ENCODE measurements around the gene SHC4. TPM values are rescaled to one million over a fixed set of nuclear protein-coding genes. Genes with fewer than 3 reads are reported as not detected.

The SHC4 gene
- total RNA-seq, 1 donor from 2014 or later, result 35.6 TPM

DNA sequence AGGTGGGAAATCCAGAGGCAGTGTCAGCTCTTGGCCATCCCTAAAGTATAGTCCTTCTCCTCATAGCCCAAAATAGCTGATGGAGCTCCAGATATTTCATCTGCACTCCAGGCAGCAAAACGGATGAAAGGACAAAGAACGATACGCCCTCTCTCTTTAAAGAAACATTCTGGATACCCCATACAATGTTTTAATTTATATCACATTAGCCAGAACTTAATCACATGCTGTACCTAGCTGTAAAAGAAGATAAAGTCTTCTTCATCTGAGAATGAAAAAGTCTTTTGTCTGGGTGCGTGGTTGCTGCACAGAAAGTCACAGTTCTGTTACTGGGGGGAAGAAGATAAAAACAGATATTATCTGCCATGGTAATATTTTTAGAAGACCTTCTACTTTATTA, 4.3 kb upstream of the SHC4 start:
- TF ChIP-seq, protein P1, sequence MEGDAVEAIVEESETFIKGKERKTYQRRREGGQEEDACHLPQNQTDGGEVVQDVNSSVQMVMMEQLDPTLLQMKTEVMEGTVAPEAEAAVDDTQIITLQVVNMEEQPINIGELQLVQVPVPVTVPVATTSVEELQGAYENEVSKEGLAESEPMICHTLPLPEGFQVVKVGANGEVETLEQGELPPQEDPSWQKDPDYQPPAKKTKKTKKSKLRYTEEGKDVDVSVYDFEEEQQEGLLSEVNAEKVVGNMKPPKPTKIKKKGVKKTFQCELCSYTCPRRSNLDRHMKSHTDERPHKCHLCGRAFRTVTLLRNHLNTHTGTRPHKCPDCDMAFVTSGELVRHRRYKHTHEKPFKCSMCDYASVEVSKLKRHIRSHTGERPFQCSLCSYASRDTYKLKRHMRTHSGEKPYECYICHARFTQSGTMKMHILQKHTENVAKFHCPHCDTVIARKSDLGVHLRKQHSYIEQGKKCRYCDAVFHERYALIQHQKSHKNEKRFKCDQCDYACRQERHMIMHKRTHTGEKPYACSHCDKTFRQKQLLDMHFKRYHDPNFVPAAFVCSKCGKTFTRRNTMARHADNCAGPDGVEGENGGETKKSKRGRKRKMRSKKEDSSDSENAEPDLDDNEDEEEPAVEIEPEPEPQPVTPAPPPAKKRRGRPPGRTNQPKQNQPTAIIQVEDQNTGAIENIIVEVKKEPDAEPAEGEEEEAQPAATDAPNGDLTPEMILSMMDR (IDR thresholded peaks at IDR 0.05), result no peak
- H3K4me3 Mint-ChIP-seq (ENCODE audit: unreplicated experiment), result no peak overlapping the region
- H3K27ac Mint-ChIP-seq (ENCODE audit: unreplicated experiment), result no peak overlapping the region
- no peaks in the 10 kb centered on the region for H3K9me3 Mint-ChIP-seq (ENCODE audit: low read depth)
- H3K4me1 Mint-ChIP-seq (ENCODE audit: low read depth), result peaks cover 49% of the 10 kb centered on the region
- no peaks in the 10 kb centered on the region for H3K36me3 Mint-ChIP-seq (ENCODE audit: low read depth)
- DNase-seq (ENCODE audit: low spot score), result no peak
- H3K27me3 Mint-ChIP-seq (ENCODE audit: low read depth), result no peaks in the 10 kb centered on the region

DNA sequence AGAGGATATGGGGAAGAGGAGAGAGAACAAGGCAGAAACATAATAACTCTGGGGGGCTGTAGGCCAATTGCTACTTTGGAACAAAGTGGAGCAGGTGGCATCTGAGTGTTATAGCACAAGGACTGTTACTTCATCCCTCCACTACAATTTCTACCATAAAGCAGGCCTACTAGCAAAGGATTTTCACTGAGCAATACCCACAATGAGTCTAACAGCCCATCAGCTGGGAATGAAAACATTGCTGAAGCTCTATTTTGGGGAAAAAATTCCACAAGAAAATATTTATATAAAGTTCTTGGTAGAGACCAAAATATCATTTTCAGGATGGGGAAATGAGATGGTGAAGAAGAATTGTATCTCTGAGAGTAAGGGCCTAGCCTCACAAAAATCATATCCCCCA, 3.6 kb upstream of the SHC4 start:
- Mint-ChIP-seq H3K27ac (ENCODE audit: unreplicated experiment) (peak overlapping the region; percentile 83), H3K4me1 (ENCODE audit: low read depth) (peaks cover 51% of the 10 kb centered on the region), H3K9me3 (ENCODE audit: low read depth) (no peaks in the 10 kb centered on the region)

DNA sequence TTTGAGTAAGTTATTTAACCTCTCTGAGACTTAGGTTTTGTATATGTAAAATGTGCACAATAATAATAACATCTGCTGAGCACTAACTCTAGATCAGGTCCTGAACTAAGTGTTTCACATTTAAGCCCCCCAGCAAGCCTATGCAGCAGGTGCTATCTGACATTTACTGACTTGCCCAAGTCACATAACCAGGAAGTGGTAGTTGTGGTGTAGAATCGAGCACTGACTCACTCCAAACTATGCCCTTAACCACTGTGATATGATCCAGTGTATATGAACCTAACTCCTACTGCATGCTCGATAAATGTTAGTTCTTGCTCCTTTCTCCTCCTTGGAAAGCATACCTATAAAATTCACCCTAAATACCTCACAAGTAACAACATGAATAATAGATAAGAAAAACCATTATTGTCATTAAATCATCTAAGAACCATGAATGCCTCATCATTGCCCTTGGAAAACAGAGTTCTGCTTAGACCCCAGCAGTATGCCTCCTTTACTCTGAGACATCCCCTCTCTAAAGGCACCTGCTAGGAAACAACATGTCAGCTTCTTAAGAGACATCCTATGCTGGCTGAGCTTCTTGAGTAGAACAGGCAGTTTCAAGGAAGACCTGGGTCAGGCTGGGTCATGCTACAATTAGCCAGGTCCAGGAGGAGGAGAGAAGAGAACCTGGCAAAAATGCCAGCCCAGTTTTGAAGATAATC, 3.0 kb upstream of the SHC4 start:
- H3K27me3 Mint-ChIP-seq (ENCODE audit: low read depth), result no peaks in the 10 kb centered on the region

More for the DNA sequence above, 3.6 kb upstream of the SHC4 start:
- Mint-ChIP-seq H3K4me3 (ENCODE audit: unreplicated experiment) (no peak overlapping the region), H3K27me3 (ENCODE audit: low read depth) (no peaks in the 10 kb centered on the region), H3K36me3 (ENCODE audit: low read depth) (no peaks in the 10 kb centered on the region)
- TF ChIP-seq, protein P1 (IDR thresholded peaks at IDR 0.05), result no peak
- no peak for DNase-seq (ENCODE audit: low spot score)

DNA sequence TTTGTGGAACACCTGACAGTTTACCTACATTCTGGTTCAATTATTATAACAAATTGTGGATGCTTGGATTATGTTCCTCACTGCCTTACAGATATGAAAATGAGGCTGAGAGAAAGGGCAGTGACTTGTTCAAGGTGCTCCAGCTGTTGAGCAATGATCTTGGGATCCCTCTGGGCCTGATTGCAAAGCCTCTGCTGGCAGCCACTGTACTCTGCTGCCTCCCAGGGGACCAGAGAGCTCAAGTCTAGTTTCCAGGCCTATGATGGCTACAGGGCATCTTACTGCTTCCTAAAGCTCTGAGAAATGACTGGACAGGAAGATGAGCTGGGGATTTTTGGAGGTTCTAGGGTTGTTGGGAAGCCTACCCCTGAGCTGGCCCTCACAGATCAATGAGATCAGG, 2.3 kb upstream of the SHC4 start:
- H3K27me3 Mint-ChIP-seq (ENCODE audit: low read depth), result no peaks in the 10 kb centered on the region
- DNase-seq (ENCODE audit: low spot score), result no peak
- no peak overlapping the region for H3K4me3 Mint-ChIP-seq (ENCODE audit: unreplicated experiment)
- TF ChIP-seq, protein P1 (IDR thresholded peaks at IDR 0.05), result peak; percentile 42
- H3K9me3 Mint-ChIP-seq (ENCODE audit: low read depth), result no peaks in the 10 kb centered on the region
- H3K4me1 Mint-ChIP-seq (ENCODE audit: low read depth), result peaks cover 58% of the 10 kb centered on the region
- H3K36me3 Mint-ChIP-seq (ENCODE audit: low read depth), result no peaks in the 10 kb centered on the region
- H3K27ac Mint-ChIP-seq (ENCODE audit: unreplicated experiment), result peak overlapping the region; percentile 33

More for the DNA sequence above, 3.0 kb upstream of the SHC4 start:
- TF ChIP-seq, protein P1 (IDR thresholded peaks at IDR 0.05), result no peak
- Mint-ChIP-seq H3K4me3 (ENCODE audit: unreplicated experiment) (no peak overlapping the region), H3K27ac (ENCODE audit: unreplicated experiment) (peak overlapping the region; percentile 83), H3K4me1 (ENCODE audit: low read depth) (peaks cover 57% of the 10 kb centered on the region), H3K9me3 (ENCODE audit: low read depth) (no peaks in the 10 kb centered on the region), H3K36me3 (ENCODE audit: low read depth) (no peaks in the 10 kb centered on the region)
- DNase-seq (ENCODE audit: low spot score), result no peak

DNA sequence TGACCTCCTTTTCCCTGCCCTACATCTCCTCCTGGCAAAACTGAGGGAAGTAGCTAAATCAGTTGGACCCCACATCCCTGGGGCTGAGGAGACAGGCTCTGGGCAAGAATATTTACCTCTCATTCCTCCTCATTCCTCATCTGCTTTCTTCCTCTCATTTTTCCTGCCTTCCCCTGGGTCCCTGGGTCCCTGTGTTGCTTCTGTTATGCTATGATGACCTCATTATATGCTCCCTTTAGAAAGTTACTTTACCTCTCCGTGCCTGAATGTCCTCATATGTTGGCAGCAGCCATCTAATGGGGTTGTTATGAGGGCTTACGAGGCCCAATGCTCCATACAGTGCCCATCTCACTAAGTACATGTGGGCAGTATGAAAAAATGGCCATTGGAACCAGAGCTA, 1.2 kb upstream of the SHC4 start:
- no peak overlapping the region for H3K4me3 Mint-ChIP-seq (ENCODE audit: unreplicated experiment)
- H3K27ac Mint-ChIP-seq (ENCODE audit: unreplicated experiment), result no peak overlapping the region
- H3K27me3 Mint-ChIP-seq (ENCODE audit: low read depth), result no peaks in the 10 kb centered on the region
- no peak for DNase-seq (ENCODE audit: low spot score)
- H3K4me1 Mint-ChIP-seq (ENCODE audit: low read depth), result peaks cover 63% of the 10 kb centered on the region
- H3K36me3 Mint-ChIP-seq (ENCODE audit: low read depth), result peaks cover under 1% of the 10 kb centered on the region
- TF ChIP-seq, protein P1 (IDR thresholded peaks at IDR 0.05), result no peak
- H3K9me3 Mint-ChIP-seq (ENCODE audit: low read depth), result no peaks in the 10 kb centered on the region
